Sciatic nerve (tissue), 2 donors: Measurements from ENCODE around the gene HOXC11. TPM values are rescaled to one million over a fixed set of nuclear protein-coding genes. Genes with fewer than 3 reads are reported as not detected.

Experiments used
- ATAC-seq: fragments of 200-7000 bp; cut with Tn5 transposase; one replicate; pipeline ENCODE4 v1.9.1; 2020; ENCODE audit warnings: mild to moderate bottlenecking, moderate library complexity
- DNase-seq: peaks from one replicate; pipeline ENCODE4 v3.0.0-alpha.2; 2020; ENCODE audit warnings: low spot score
- intact Hi-C: fragments of 100-400 bp; cut with DNase I; formaldehyde crosslinking; loops from one replicate; pipeline ENCODE4 v1.14.2; 2022
- total RNA-seq: library from RNA; stranded (reverse); fragmentation: NEBNext Ultra II Directional; extraction: Animal tissue kit (Norgen Biotek cat#: 25700); gene quantifications from one replicate; pipeline ENCODE4 v1.2.1, GENCODE V29; 2021
- donor health status: DM: no; HTN: no; CAD: no.
- donor health status: DM: no; HTN: no; CAD: no.

HOXC11 gene
- total RNA-seq, 1 donor from 2014 or later = 1.2 TPM

GRCh38 chr12:53941187-53941586 lies 31.7 kb upstream of the HOXC11 start:
- no peak for ATAC-seq
- intact Hi-C loops = no loop called here

GRCh38 chr12:53941750-53942149 lies 31.2 kb upstream of the HOXC11 start:
- intact Hi-C loops = no loop called here
- no peak for DNase-seq
- ATAC-seq = no peak

More at GRCh38 chr12:53941187-53941586, 31.7 kb upstream of the HOXC11 start:
- DNase-seq = no peak

GRCh38 chr12:53942467-53942997 lies 30.4 kb upstream of the HOXC11 start:
- DNase-seq (no peak), ATAC-seq (no peak)
- intact Hi-C loops = no loop called here

GRCh38 chr12:53944209-53944608 lies 28.7 kb upstream of the HOXC11 start:
- intact Hi-C loops = no loop called here
- ATAC-seq (no peak), DNase-seq (no peak)

GRCh38 chr12:53944907-53945847 lies 27.7 kb upstream of the HOXC11 start:
- DNase-seq (no peak), ATAC-seq (peak; percentile 22)
- intact Hi-C loops = no loop called here

- ATAC-seq (no peak), DNase-seq (no peak)
- intact Hi-C loops = no loop called here
These were observed 25.2 kb upstream of the HOXC11 start for GRCh38 chr12:53947743-53948142.

GRCh38 chr12:53948650-53949593 lies 24.0 kb upstream of the HOXC11 start:
- intact Hi-C loops = no loop called here
- no peak for DNase-seq

GRCh38 chr12:53949631-53950436 lies 23.1 kb upstream of the HOXC11 start:
- intact Hi-C loops = loop anchor here (10.0 kb wide), 1 partner anchor 195 kb away; the partner anchor contains the start of gene CISTR
- DNase-seq (no peak), ATAC-seq (no peak)

More at GRCh38 chr12:53948650-53949593, 24.0 kb upstream of the HOXC11 start:
- no peak for ATAC-seq

- DNase-seq (no peak), ATAC-seq (no peak)
- intact Hi-C loops = loop anchor here (10.0 kb wide), 1 partner anchor 196 kb away; the partner anchor contains the start of gene CISTR
These were observed 22.5 kb upstream of the HOXC11 start for GRCh38 chr12:53950437-53950773.

GRCh38 chr12:53950789-53951576 lies 21.9 kb upstream of the HOXC11 start:
- intact Hi-C loops = loop anchor here (10.0 kb wide), 1 partner anchor 196 kb away; the partner anchor contains the start of gene CISTR
- DNase-seq = no peak
- ATAC-seq = peak; percentile 5

GRCh38 chr12:53951577-53952334 lies 21.2 kb upstream of the HOXC11 start:
- ATAC-seq (no peak), DNase-seq (no peak)
- intact Hi-C loops = loop anchor here (10.0 kb wide), 1 partner anchor 197 kb away; the partner anchor contains the start of gene CISTR

- ATAC-seq = no peak
- intact Hi-C loops = loop anchor here (10.0 kb wide), 1 partner anchor 198 kb away; the partner anchor contains the start of gene CISTR
These were observed 20.6 kb upstream of the HOXC11 start for GRCh38 chr12:53952335-53952694.

GRCh38 chr12:53952871-53953734 lies 19.8 kb upstream of the HOXC11 start:
- no peak for DNase-seq
- no peak for ATAC-seq
- intact Hi-C loops = loop anchor here (10.0 kb wide), 1 partner anchor 198 kb away; the partner anchor contains the start of gene CISTR

More at GRCh38 chr12:53952335-53952694, 20.6 kb upstream of the HOXC11 start:
- DNase-seq = no peak

GRCh38 chr12:53953831-53954693 lies 18.9 kb upstream of the HOXC11 start:
- intact Hi-C loops = loop anchor here (10.0 kb wide), 1 partner anchor 199 kb away; the partner anchor contains the start of gene CISTR
- ATAC-seq = no peak
- DNase-seq = no peak

GRCh38 chr12:53954694-53955035 lies 18.3 kb upstream of the HOXC11 start, which contains the start of gene HOXC12:
HOXC12 (plus strand) TSS chr12:53954903; CDS start chr12:53954930, 27 bp downstream.
- no peak for DNase-seq

More at GRCh38 chr12:53954694-53955035, 18.3 kb upstream of the HOXC11 start, which contains the start of gene HOXC12:
- no peak for ATAC-seq
- intact Hi-C loops = loop anchor here (10.0 kb wide), 1 partner anchor 200 kb away; the partner anchor contains the start of gene CISTR
